Measurements from ENCODE around the gene KANTR.

The KANTR gene, protein sequence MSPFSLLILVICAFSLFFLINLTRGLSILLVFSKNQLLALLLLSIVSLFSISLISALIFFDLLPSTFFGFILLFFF

GRCh38 chrX:53093748-53094581, at the start of gene KANTR:
TSS of gene KANTR (plus strand) at chrX:53094142. CDS start at chrX:53124273, 30,131 bp downstream.
- DNase-seq: peak; percentile 96

GRCh38 chrX:53044995-53045394, 48.9 kb upstream of the KANTR start:
- DNase-seq: no peak

DNA sequence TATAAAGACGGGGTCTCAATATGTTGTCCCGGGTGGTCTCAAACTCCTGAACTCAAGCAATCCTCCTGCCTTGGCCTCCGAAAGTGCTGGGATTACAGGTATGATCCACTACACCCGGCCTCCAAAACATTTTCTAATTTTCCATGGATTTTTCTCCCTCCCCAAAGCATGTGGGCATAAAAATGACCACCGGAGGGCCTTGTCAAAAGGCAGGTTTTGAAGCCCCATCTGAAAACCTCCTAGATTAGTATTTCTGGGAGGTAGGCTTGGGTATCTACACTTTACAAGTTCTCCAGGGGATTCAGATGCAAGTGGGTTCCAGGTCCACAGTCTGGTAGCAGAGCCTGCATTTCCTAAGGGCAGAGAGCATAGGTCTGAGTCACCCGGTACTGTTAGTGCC, 46.7 kb upstream of the KANTR start:
- peak; percentile 12 for DNase-seq

- no peak for DNase-seq
These were observed 45.5 kb upstream of the KANTR start, which contains the start of gene GPR173 for GRCh38 chrX:53048169-53049126. TSS of gene GPR173 (plus strand) at chrX:53048789. CDS start at chrX:53076622, 27,833 bp downstream.

DNA sequence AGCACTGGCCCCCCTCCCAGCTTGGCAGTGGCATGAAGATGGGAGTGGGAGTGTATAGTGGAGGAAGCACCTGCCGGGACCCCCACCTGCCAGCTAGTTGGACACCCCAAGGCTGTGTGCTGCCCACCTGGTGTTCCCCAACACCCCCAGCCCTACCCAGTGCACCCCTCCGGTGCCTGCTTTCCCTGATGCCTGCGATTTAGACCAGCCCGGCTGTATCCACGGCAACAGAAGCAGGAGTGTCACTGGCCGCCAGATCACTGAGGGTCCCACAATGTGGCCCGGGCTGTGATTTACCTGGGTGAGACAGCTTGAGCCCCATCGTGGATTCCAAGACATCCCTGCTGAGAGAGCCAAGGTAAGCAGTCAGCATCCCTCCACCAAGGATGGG, 44.8 kb upstream of the KANTR start:
- DNase-seq: no peak

DNA sequence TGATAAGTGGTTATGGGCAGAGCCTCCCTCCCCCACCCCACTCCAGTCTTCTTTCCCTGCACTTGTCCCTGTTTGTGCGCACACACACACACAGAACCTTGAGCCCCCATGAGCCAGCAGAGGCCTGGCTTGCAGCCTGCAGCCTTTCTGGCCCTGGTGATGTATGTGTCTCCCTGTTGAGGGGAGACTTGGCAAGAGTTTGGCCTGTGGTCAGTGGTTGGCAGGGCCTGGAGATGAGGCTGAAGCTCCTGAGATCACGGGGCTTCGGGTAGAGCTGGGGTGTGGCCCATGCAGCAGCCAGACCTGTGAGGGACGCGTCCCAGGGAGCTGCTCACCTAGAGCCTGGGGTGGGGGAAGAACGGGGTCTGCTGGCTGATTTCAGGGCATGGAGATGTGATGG, 43.1 kb upstream of the KANTR start:
- peak; percentile 13 for DNase-seq

DNA sequence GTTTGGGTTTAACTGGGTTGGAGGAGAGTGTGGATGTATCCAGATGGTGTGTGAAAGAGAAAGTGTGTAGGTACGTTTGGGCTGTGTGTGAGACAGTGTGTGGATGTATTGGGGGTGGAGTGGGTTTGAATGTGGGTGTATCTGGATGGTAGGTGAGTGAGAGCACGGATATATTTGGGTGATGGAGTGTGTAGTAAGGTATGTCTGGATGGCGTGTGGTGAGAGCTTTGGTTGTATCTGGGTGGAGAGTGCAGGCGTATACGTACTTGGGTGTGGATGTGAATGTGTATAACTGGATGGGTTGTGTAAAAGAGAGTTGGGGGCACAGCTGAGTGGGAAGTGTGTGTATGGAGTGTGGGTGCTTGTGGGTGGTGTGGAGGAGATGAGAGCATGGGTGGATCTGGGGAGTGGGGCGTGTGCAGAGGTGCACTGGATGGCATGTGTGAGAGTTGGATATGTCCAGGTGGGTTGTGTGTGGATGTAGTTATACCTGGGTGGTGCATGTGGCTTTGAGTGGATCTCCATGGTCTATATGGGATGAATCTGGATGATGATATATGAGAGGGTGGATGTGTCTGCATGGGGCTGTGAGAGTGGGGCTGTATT, 38.6 kb upstream of the KANTR start:
- no peak for DNase-seq

- no peak for DNase-seq
These were observed 37.6 kb upstream of the KANTR start for GRCh38 chrX:53056292-53056691.

DNA sequence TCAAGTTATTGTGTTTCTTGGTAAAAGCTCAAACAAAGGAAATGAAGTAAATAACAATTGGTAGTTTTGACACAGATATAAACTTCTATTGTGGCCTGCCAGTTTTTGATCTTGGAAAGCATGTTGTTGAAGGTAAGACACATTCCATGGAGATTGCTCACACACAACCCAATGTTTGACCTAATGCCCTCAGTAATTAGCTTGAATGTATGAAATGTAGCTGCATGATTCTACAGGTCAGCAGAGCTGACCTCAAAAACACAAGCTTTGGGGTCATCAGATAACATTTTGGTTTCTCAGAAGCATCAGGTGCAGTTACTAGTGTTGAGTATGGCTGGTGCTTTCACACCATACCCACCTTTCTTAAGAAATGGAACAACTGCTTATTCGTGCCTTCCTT, 28.8 kb upstream of the KANTR start:
- no peak for DNase-seq

- no peak for DNase-seq
These were observed 22.9 kb upstream of the KANTR start for GRCh38 chrX:53071064-53071463.

GRCh38 chrX:53071604-53072417, 22.1 kb upstream of the KANTR start:
- DNase-seq: peak; percentile 78

DNA sequence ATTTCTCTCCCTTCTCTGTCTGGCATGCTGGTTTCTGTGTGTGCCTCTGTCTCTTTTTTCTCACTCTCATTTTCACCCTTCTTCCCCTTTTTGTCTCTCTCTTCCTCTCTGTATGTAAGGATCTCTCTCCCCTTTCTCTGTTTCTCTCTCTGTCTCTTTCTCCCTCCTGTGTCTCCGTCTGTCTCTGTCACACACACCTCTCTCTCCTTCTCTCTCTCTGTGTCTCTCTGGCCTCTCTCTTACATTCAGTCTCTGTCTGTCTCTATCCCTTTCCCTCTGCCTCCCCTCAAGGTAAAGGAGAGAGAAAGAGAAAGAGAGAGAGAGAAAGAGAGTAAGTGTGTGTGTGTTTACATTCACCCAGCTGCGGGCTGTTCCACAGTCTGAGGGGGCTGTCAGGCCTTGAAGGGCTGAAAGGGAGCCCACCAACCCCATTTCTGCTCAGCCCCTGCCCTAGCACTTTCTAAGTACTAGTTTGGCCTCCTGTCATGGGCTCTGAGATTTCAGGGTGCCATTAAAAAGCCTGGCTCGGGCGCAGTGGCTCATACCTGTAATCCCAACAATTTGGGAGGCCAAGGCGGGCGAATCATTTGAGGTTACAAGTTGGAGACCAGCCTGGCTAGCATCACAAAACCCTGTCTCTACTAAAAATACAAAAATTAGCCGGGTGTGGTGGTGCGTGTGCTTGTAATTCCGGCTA, 21.4 kb upstream of the KANTR start:
- DNase-seq: no peak

DNA sequence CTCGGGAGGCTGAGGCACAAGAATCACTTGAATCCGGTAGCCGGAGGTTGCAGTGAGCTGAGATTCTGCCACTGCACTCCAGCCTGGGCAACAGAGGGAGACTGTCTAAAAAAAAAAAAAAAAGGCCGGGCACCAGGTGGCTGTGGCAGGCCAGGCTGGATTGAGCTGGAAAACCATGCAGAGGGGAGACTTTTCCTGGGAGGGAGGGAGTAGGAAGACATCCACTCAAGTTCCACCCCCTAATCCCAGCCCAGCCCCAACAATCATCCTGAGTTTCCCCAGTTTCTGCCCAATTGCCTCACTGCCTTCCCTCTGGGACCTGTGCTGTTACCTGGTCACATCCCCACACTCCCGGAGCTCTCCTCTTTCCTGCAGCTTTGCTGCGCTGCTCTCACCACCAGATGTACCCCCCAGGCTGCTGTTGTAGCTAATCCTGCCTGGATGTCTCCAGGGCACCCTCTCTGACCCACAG, 20.8 kb upstream of the KANTR start:
- no peak for DNase-seq

DNA sequence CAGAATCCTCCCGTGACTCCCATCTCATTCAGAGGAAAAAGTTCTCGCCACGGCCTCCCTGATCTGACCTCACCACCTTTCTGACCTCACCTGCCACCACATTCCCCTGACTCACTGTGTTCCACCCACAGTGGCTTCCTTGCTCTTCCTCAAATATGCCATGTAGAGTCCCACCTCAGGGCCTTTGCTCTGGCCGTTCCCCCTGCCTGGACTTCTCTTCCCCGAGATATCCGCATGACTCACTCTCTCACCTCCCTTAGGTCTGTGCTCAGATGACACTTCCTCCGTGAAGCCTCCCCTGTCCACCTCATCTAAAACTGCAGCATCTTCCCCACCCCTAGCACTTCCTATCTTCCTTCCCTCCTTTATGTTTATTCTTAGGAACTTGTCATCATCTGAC, 18.9 kb upstream of the KANTR start:
- DNase-seq: no peak

GRCh38 chrX:53076671-53077070, 17.3 kb upstream of the KANTR start:
- DNase-seq: no peak

GRCh38 chrX:53077207-53078197, 16.4 kb upstream of the KANTR start:
- DNase-seq: peak; percentile 27

DNA sequence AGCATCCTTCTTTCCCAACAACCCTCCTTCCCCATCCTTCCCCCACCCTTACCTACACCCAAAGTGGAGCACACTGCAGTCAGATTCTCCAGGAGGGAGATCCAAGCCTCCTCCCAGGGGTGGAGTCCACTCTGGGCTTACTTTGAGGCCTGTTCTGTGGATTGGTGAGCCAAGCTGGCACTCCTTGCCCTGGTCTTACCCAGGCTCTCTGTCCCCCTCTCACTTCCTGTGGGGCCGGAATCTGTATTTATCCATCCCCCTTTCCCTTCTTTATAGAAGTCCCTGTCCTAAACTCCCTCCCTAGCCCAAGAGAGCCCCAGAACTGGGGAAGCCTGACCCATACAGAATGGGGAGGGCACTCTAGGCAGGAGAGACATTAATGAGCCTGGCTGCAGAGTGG, 15.0 kb upstream of the KANTR start:
- DNase-seq: no peak

- DNase-seq: no peak
These were observed 13.0 kb upstream of the KANTR start for GRCh38 chrX:53080628-53081580.

Data from hematopoietic multipotent progenitor cell treated with erythropoietin and hydrocortisone succinate and interleukin-3 and kit ligand, for 8 days (in vitro differentiated cells).